ENCODE measurements around the gene ATP8B1.

DNA sequence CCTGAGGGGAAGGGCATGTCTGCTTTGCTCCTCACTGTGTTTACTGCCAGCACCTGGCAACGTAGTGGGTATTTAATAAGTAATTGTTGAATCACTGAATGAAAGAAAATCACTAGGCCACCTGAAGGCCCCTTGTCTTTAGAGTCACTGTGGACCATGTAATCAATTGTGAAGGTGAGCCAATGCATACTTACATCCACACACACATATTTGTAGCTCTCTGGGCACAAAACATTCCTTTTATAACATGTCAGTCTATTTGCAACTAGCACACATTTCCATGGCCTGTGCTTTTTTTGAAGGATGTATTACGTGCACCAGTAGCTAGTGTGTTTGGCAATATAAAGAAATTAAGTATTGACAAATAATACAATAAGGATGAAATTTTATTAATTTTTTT lies 11.2 kb downstream of the ATP8B1 start:
- TF ChIP-seq, protein P1, sequence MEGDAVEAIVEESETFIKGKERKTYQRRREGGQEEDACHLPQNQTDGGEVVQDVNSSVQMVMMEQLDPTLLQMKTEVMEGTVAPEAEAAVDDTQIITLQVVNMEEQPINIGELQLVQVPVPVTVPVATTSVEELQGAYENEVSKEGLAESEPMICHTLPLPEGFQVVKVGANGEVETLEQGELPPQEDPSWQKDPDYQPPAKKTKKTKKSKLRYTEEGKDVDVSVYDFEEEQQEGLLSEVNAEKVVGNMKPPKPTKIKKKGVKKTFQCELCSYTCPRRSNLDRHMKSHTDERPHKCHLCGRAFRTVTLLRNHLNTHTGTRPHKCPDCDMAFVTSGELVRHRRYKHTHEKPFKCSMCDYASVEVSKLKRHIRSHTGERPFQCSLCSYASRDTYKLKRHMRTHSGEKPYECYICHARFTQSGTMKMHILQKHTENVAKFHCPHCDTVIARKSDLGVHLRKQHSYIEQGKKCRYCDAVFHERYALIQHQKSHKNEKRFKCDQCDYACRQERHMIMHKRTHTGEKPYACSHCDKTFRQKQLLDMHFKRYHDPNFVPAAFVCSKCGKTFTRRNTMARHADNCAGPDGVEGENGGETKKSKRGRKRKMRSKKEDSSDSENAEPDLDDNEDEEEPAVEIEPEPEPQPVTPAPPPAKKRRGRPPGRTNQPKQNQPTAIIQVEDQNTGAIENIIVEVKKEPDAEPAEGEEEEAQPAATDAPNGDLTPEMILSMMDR (conservative IDR thresholded peaks at IDR 0.05 in 1 of 2, IDR thresholded peaks at IDR 0.05 in 1 of 2; ENCODE audit: extremely low read depth in 1 of 2, insufficient read depth in 1 of 2, low read depth in 1 of 2, low read length in 2 of 2) = no peak
- no peak for TF ChIP-seq EZH2 (IDR thresholded peaks at IDR 0.05; ENCODE audit: borderline replicate concordance, low read length)
